Sigmoid colon (tissue), 4 donors: Measurements from ENCODE around the gene OR9A4.

Source experiments
- POLR2AphosphoS5 ChIP-seq, 4 donors: sonication (generic); formaldehyde crosslinking; IDR thresholded peaks; one replicate each; pipeline ENCODE4 v1.6.1; 2017; ENCODE audit warnings: antibody characterized with exemption in 4 of 4
- TF ChIP-seq, protein P1 (sequence below), 4 experiments: fragments of 450-650 bp in 3 of 4; fragments of 200-600 bp in 1 of 4; IDR thresholded peaks; one replicate each; pipeline ENCODE4 v1.5.1; 2016 to 2019; ENCODE audit warnings: antibody characterized with exemption in 4 of 4, mild to moderate bottlenecking in 3 of 4, moderate library complexity in 2 of 4

DNA sequence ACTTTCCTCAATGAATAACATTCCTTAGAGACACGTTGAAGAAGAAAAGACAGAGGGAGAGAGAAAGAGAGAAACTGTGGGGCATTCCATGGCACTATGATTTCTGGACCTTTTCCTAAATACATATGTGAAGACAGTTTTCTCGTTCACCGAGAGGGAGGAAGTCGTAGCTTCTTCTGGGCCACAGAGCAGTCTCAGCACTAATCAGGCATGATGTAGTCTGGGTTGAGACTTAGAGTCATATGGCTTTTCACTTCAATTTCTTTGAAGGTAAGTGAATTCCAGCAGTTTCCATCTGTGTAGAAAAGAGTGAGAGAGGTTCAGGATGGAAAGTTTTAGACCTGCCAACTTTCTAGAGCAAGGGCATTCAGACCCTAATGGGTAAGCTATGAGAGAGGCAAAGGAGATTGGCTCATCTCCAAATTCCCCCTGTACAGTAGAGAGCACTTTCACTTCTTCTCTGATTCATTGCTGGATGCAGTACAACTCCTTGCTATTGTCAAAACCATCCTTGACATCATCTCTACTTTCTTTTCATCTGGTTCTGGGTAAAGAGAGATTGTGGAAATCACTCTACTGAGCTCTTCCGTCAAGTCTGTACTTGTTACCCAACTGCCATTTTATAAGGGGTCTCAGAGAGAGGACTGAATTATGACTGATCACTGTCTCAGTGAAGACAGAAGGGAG lies 31.5 kb upstream of the OR9A4 start:
- TF ChIP-seq, protein P1, sequence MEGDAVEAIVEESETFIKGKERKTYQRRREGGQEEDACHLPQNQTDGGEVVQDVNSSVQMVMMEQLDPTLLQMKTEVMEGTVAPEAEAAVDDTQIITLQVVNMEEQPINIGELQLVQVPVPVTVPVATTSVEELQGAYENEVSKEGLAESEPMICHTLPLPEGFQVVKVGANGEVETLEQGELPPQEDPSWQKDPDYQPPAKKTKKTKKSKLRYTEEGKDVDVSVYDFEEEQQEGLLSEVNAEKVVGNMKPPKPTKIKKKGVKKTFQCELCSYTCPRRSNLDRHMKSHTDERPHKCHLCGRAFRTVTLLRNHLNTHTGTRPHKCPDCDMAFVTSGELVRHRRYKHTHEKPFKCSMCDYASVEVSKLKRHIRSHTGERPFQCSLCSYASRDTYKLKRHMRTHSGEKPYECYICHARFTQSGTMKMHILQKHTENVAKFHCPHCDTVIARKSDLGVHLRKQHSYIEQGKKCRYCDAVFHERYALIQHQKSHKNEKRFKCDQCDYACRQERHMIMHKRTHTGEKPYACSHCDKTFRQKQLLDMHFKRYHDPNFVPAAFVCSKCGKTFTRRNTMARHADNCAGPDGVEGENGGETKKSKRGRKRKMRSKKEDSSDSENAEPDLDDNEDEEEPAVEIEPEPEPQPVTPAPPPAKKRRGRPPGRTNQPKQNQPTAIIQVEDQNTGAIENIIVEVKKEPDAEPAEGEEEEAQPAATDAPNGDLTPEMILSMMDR (IDR thresholded peaks at IDR 0.05) = no peak
- no peak for TF ChIP-seq POLR2AphosphoS5 (IDR thresholded peaks at IDR 0.05)
